ENCODE results near the gene DEFB131A.
"Not testable (repeated sequence)": the region's sequence is repeated elsewhere in the genome, so short reads cannot be mapped to it uniquely, and the experiment has no call there.

Gene DEFB131A

DNA sequence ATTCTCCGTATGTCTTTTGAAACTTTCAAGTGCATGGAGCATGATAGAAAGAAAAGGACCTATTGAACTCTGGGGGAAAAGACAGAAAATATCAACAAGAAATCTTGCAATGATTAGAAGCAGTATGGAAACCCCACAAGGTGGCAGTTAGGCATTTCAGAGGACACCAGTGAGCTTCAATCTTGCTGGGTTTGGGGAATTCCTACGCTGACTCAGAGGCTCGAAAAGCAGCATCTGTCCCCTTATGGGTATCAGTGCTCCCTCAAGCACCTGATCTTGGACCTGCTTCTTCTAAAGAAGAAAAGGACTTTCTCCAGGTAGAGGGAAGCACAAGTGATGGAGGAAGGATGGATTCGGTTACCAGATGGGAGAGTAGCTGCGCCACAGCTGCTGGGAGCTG is 10.8 kb downstream of the DEFB131A start:
- not testable (repeated sequence) for H3K36me3 ChIP-seq (ENCODE audit: control insufficient read depth, insufficient read depth, low read length); H3K27ac ChIP-seq (ENCODE audit: low read depth, low read length); H3K4me1 ChIP-seq (ENCODE audit: control insufficient read depth, insufficient read depth, low read length); H3K4me3 ChIP-seq (ENCODE audit: low read length); H3K9ac ChIP-seq (ENCODE audit: low read length); H3K27me3 ChIP-seq (ENCODE audit: control insufficient read depth, insufficient read depth, low read length)

DNA sequence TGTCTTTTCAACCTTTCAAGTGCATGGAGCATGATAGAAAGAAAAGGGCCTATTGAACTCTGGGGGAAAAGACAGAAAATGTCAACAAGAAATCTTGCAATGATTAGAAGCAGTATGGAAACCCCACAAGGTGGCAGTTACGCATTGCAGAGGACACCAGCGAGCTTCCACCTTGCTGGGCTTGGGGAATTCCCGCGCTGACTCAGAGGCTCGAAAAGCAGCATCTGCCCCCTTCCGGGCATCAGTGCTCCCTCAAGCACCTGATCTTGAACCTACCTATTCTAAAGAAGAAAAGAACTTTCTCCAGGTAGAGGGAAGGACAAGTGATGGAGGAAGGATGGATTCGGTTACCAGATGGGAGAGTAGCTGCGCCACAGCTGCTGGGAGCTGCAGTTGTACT is 35.3 kb downstream of the DEFB131A start:
- not testable (repeated sequence) for H3K27ac ChIP-seq (ENCODE audit: low read depth, low read length); H3K27me3 ChIP-seq (ENCODE audit: control insufficient read depth, insufficient read depth, low read length); H3K9ac ChIP-seq (ENCODE audit: low read length); H3K4me3 ChIP-seq (ENCODE audit: low read length); H3K36me3 ChIP-seq (ENCODE audit: control insufficient read depth, insufficient read depth, low read length); H3K4me1 ChIP-seq (ENCODE audit: control insufficient read depth, insufficient read depth, low read length)

DNA sequence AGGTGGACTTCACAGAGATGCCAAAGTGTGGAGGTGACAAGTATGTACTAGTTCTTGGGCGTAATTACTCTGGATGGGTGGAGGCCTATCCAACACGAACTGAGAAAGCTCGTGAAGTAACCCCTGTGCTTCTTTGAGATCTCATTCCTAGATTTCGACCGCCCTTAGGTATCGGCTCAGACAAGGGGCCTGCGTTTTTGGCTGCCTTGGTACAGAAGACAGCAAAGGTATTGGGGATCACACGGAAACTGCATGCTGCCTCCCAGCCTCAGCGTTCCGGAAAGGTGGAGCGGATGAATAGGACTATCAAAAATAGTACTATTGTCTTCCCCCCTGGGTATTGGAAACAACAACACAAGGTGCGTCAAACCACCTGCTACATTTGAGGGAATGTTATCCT is 35.9 kb downstream of the DEFB131A start:
- not testable (repeated sequence) for H3K4me1 ChIP-seq (ENCODE audit: control insufficient read depth, insufficient read depth, low read length); H3K36me3 ChIP-seq (ENCODE audit: control insufficient read depth, insufficient read depth, low read length); H3K4me3 ChIP-seq (ENCODE audit: low read length); H3K9ac ChIP-seq (ENCODE audit: low read length); H3K27me3 ChIP-seq (ENCODE audit: control insufficient read depth, insufficient read depth, low read length); H3K27ac ChIP-seq (ENCODE audit: low read depth, low read length)

DNA sequence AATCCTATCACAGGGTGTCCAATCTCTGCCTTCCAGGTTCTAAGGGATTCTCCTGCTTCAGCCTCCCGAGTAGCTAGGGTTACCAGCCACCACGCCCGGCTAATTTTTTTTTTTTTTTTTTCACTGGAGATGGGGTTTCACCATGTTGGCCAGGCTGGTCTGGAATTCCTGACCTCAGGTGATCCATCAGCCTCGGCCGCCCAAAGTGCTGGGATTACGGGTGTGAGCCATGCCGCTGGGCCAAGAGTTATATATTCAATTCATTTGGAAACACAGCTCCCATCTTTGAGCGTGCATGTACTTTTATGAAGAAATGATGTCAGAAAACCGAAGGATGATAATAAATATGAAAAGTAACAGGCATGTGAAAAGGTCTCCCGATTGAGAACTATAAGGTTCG is 38.7 kb downstream of the DEFB131A start:
- not testable (repeated sequence) for H3K4me3 ChIP-seq (ENCODE audit: low read length); H3K27ac ChIP-seq (ENCODE audit: low read depth, low read length); H3K36me3 ChIP-seq (ENCODE audit: control insufficient read depth, insufficient read depth, low read length); H3K4me1 ChIP-seq (ENCODE audit: control insufficient read depth, insufficient read depth, low read length); H3K9ac ChIP-seq (ENCODE audit: low read length); H3K27me3 ChIP-seq (ENCODE audit: control insufficient read depth, insufficient read depth, low read length)

DNA sequence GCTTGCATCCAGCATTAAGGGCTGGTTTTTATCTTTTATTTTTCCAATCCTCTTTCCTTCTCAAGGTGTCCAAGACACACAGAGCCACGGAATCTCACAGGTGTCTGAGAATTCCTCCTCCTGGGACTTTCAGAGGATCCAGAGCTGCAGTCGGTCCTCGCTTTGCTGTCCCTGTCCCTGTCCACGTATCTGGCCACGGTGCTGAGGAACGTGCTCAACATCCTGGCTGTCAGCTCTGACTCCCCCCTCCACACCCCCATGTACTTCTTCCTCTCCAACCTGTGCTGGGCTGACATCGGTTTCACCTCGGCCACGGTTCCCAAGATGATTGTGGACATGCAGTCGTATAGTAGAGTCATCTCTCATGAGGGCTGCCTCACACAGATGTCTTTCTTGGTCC is 39.5 kb downstream of the DEFB131A start:
- H3K9ac ChIP-seq (ENCODE audit: low read length): not testable (repeated sequence)

DNA sequence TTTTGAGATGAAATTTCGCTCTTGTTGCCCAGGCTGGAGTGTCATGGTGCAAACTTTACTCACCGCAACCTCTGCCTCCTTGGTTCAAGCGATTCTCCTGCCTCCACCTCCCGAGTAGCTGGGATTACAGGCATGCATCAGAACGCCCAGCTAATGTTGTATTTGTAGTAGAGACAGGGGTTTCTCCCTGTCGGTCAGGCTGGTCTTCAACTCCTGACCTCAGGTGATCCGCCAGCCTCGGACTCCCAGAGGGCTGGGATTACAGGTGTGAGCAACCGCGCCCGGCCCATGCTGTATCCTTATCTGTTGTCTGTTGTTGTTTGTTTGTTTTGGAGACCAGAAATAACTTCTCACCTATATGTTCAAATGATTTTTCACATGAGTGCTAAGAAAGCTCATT is 42.7 kb downstream of the DEFB131A start:
- H3K27me3 ChIP-seq (ENCODE audit: control insufficient read depth, insufficient read depth, low read length); H3K4me3 ChIP-seq (ENCODE audit: low read length); H3K9ac ChIP-seq (ENCODE audit: low read length); H3K36me3 ChIP-seq (ENCODE audit: control insufficient read depth, insufficient read depth, low read length); H3K4me1 ChIP-seq (ENCODE audit: control insufficient read depth, insufficient read depth, low read length); H3K27ac ChIP-seq (ENCODE audit: low read depth, low read length): not testable (repeated sequence)

More for the DNA sequence above, 39.5 kb downstream of the DEFB131A start:
- not testable (repeated sequence) for H3K27ac ChIP-seq (ENCODE audit: low read depth, low read length); H3K4me1 ChIP-seq (ENCODE audit: control insufficient read depth, insufficient read depth, low read length); H3K4me3 ChIP-seq (ENCODE audit: low read length); H3K27me3 ChIP-seq (ENCODE audit: control insufficient read depth, insufficient read depth, low read length); H3K36me3 ChIP-seq (ENCODE audit: control insufficient read depth, insufficient read depth, low read length)

DNA sequence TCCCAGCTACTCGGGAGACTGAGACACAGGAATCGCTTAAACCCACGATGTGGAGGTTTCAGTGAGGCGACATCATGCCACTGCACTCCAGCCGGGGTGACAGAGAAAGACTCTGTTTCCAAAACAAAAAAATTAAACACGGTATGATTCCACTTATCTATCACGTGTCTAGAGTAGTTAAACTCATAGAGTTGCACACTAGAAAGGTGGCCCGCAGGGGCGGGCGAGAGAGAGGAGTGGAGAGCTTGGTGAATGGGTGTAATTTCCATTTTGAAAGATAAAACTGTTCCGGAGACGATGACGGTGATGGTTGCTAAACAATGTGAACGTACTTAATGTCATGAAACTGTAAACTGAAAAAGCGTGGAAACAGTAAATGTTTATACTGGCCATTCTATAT is 44.6 kb downstream of the DEFB131A start:
- not testable (repeated sequence) for H3K4me3 ChIP-seq (ENCODE audit: low read length); H3K27ac ChIP-seq (ENCODE audit: low read depth, low read length); H3K36me3 ChIP-seq (ENCODE audit: control insufficient read depth, insufficient read depth, low read length); H3K27me3 ChIP-seq (ENCODE audit: control insufficient read depth, insufficient read depth, low read length); H3K9ac ChIP-seq (ENCODE audit: low read length); H3K4me1 ChIP-seq (ENCODE audit: control insufficient read depth, insufficient read depth, low read length)

DNA sequence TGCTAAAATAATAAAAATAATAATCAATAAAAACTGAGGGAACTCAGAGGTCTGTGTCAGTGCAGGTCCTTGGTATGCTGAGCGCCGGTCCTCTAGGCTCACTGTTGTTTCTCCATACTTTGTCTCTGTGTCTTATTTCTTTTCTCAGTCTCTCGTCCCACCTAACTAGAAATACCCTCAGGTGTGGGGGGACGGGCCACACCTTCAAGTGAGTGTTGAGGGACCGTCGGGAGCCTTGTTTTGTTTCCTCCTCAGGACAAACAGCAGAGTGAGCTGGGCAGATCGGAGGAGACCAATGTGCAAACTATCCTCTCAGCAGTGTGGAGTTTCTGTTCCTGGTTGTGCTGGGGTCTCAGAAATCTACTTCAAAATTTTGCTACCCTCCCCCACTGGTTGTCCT is 46.3 kb downstream of the DEFB131A start:
- not testable (repeated sequence) for H3K4me1 ChIP-seq (ENCODE audit: control insufficient read depth, insufficient read depth, low read length); H3K27me3 ChIP-seq (ENCODE audit: control insufficient read depth, insufficient read depth, low read length); H3K9ac ChIP-seq (ENCODE audit: low read length); H3K27ac ChIP-seq (ENCODE audit: low read depth, low read length); H3K4me3 ChIP-seq (ENCODE audit: low read length); H3K36me3 ChIP-seq (ENCODE audit: control insufficient read depth, insufficient read depth, low read length)

DNA sequence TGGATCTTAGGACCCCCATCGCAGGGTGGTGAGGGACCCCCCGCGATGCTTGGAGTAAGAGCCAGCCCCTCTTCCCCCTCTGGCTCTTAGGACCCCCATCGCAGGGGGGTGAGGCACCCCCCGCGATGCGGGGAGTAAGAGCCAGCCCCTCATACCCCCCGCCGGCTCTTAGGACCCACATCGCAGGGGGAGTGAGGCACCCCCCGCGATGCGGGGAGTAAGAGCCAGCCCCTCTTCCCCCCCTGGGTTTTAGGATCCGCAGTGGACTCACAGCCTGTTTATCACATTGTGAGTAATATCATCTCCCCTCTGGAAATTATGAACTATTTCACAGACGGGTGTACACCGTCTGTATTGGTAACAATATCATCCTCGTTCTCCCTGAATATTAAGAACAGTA is 46.8 kb downstream of the DEFB131A start:
- not testable (repeated sequence) for H3K27me3 ChIP-seq (ENCODE audit: control insufficient read depth, insufficient read depth, low read length); H3K27ac ChIP-seq (ENCODE audit: low read depth, low read length); H3K4me3 ChIP-seq (ENCODE audit: low read length); H3K36me3 ChIP-seq (ENCODE audit: control insufficient read depth, insufficient read depth, low read length); H3K4me1 ChIP-seq (ENCODE audit: control insufficient read depth, insufficient read depth, low read length); H3K9ac ChIP-seq (ENCODE audit: low read length)

DNA sequence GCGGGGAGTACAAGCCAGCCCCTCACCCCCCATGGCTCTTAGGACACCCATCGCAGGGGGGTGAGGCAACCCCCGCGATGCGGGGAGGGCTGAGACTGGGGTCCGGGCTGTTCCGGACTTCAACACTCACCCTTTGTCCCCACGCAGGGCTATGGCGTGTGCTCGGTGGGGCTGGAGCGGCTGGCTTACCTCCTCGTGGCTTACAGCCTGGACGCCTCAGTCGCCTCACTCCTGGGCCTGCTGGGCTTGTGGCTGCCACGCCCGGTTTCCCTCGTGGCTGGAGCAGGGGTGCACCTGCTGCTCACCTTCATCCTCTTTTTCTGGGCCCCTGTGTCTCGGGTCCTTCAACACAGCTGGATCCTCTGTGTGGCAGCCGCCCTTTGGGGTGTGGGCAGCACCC is 49.4 kb downstream of the DEFB131A start:
- not testable (repeated sequence) for H3K9ac ChIP-seq (ENCODE audit: low read length); H3K27ac ChIP-seq (ENCODE audit: low read depth, low read length); H3K27me3 ChIP-seq (ENCODE audit: control insufficient read depth, insufficient read depth, low read length); H3K4me1 ChIP-seq (ENCODE audit: control insufficient read depth, insufficient read depth, low read length); H3K4me3 ChIP-seq (ENCODE audit: low read length); H3K36me3 ChIP-seq (ENCODE audit: control insufficient read depth, insufficient read depth, low read length)

DNA sequence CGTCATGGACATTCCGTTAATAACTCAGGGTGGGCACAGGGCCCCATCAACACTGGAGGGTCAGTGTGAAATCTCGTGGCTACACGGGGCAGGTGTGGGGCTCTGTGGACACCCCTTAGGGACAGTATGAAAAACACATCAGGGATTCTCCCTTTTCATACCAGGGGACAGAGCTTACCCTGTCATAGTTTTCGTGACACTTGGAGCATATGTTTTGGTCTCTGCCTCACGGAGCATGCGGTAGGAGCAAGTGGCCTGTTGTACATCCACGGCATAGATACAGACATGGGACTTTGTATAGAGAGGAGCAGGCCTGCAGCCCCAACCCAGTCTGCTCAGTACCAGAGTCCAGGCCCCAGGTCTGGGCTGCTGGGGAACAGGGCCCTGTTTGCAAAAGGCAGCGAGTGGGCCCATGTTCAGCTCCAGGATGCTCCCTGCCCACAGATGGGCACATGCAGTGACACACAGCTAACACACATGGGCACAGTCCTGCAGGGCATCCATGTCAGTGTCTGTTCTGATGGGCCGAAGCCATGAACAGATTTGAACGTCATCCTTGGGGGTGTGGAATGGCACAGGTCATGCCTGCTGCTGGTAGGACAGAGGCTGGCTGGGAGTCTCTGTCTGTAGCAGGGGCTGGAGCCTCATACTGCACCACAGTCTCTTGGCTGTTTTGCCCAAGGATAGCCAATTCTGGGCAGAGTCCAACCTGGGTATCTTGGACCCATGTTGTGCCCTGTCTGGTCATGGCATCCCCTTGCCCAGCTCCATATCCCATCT is 50.2 kb downstream of the DEFB131A start:
- H3K27ac ChIP-seq (ENCODE audit: low read depth, low read length); H3K4me3 ChIP-seq (ENCODE audit: low read length); H3K27me3 ChIP-seq (ENCODE audit: control insufficient read depth, insufficient read depth, low read length); H3K36me3 ChIP-seq (ENCODE audit: control insufficient read depth, insufficient read depth, low read length); H3K9ac ChIP-seq (ENCODE audit: low read length); H3K4me1 ChIP-seq (ENCODE audit: control insufficient read depth, insufficient read depth, low read length): not testable (repeated sequence)

DNA sequence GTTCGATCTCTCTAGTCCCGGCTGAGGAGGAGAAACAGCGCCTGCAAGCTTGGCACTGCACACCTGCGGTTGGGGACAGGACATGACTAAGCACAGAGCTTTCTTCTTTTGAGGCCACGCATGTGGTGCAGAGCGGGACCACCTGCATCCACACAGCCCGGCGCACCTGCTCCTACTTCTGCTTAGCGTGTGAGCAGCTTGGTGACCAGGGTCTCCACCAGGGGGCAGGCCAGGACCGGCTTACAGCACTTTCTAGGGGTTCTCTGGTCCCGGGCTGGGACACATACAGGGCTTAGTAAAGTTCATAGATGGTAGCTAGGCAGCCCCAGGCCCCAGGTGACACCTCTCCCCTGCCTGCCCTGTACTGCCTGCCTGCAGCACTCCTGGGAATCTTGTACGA is 51.2 kb downstream of the DEFB131A start:
- H3K4me1 ChIP-seq (ENCODE audit: control insufficient read depth, insufficient read depth, low read length); H3K4me3 ChIP-seq (ENCODE audit: low read length); H3K36me3 ChIP-seq (ENCODE audit: control insufficient read depth, insufficient read depth, low read length); H3K27me3 ChIP-seq (ENCODE audit: control insufficient read depth, insufficient read depth, low read length); H3K9ac ChIP-seq (ENCODE audit: low read length); H3K27ac ChIP-seq (ENCODE audit: low read depth, low read length): not testable (repeated sequence)

DNA sequence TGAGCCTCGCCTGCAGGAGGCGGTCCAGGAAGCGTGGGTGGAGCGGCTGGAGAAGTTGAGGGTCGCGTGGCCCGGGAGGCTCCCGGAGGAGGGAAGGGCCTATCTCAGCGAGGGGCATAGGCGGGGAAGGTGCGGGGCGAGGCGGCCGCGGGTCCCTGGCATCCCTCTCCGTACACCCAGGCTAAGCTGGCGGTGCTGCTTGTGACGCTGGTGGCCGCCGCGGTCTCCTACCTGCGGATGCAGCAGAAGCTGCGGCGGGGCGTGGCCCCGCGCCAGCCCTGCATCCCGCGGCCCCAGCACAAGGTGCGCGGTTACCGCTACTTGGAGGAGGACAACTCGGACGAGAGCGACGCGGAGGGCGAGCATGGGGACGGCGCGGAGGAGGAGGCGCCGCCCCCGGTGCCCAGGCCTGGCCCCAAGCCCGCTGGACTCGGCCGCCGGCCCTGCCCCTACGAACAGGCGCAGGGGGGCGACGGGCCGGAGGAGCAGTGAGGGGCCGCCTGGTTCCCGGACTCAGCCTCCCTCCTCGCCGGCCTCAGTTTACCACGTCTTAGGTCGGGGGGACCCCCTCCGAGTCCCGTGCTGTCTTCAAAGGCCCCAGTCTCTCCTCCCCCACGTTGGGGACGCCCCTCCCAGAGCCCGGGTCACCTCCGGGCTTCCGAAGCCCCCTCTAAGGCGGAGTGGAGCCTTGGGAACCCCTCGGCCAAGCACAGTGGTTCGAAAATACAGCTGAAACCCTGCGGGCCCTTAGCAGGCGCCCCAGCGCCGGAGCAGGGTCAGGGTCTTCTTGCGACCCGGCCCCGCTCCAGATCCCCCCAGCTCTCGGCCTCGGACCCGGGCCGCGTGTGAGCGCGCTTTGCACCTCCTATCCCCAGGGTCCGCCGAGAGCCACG is 53.6 kb downstream of the DEFB131A start:
- H3K27ac ChIP-seq (ENCODE audit: low read depth, low read length); H3K27me3 ChIP-seq (ENCODE audit: control insufficient read depth, insufficient read depth, low read length); H3K9ac ChIP-seq (ENCODE audit: low read length); H3K4me1 ChIP-seq (ENCODE audit: control insufficient read depth, insufficient read depth, low read length); H3K4me3 ChIP-seq (ENCODE audit: low read length); H3K36me3 ChIP-seq (ENCODE audit: control insufficient read depth, insufficient read depth, low read length): not testable (repeated sequence)
